ENCODE results near the gene SYCP2L.

DNA sequence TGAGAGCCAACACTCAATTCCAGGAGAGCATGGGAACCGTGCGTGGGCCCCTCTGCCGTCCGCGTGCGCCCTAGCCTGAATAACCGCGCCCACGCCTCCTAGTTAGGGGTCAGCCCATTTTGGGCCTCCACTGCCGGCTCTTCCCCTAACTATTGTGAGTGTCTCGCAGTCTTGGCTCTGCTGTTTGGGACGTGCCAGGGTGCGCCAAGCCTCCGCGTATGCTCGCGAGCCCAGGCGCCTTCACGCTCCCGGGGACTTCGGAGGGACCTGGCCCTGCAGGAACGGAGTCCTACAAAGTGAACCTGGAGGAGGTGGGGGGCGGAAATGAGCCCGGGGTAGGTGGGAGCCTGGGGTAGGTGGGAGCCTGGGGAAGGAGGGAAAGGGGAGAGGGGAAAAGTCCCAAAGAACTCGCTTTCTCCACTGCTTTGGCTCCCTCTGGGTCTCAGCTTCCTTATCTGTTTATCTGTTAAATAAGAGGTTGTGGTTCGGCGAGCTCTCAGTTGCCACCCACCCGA is 4.1 kb upstream of the SYCP2L start:
- TF ChIP-seq POLR2AphosphoS5 (IDR thresholded peaks at IDR 0.05; ENCODE audit: borderline replicate concordance, low read depth, low read length) (no peak), EZH2 (IDR thresholded peaks at IDR 0.05) (no peak)

Measured in SK-N-MC (cell line).